ENCODE measurements around the gene MTHFD2L.
"Not testable (repeated sequence)": the region's sequence is repeated elsewhere in the genome, so short reads cannot be mapped to it uniquely, and the experiment has no call there.

The MTHFD2L gene

DNA sequence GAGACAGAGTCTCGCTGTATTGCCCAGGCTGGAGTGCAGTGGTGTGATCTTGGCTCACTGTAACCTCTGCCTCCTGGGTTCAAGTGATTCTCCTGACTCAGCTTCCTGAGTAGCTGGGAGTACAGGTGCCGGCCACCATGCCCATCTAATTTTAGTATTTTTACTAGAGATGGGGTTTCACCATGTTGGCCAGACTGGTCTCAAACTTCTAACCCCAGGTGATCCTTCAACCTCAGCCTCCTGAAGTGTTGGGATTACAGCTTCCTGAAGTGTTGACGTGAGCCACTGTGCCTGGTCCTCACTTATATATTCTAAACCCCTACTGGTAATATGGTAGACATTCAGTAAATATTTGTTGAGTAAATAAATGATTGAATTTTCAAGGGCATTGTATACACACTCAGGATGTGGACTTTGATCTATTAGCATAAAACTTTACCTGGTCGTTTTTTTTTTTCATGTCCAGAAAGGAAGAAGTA is 33.0 kb downstream of the MTHFD2L start:
- DNase-seq, result no peak

DNA sequence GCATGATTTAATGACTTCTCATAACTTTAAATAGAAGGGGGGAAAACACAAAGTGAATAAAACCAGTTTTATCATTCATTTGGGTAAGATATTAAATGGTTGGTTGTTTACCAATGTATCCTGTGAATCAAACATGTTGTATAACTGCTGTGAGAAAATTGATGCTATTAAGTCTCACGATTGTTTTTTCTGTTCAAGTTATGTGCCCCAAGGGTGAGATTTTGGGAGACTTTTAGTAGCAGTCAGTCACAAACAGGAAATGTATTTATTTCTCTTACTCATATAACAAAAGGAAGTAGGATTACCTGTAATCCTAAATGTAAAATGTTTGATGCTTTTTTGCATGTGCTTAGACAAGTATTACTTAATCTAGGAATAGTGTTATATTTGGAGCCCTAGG is 39.2 kb downstream of the MTHFD2L start:
- no peak for DNase-seq

DNA sequence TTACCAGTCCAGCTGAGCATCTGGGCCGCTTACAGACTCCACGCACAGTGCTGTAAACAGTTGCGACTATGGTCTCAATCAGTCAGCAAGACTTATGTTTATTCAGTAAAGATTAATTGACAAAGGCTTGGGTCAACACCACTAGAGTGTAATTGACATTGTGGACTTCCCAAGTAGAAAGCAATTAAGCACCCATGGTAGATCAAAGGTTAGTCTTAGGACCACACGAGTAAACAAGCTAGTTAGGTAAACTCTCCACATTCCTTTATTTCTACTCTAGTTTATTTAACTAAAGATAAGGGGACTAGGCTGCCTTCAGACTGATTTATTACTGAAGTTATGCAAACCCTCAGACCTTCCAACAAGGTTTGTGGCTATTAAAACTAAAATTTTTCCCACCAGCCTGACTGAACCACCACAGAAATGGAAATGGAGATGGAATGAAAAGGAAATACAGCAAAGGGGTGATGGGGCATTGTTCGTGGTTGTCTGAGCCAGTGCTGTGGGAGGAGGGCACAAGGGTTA is 44.2 kb downstream of the MTHFD2L start:
- no peak for DNase-seq

DNA sequence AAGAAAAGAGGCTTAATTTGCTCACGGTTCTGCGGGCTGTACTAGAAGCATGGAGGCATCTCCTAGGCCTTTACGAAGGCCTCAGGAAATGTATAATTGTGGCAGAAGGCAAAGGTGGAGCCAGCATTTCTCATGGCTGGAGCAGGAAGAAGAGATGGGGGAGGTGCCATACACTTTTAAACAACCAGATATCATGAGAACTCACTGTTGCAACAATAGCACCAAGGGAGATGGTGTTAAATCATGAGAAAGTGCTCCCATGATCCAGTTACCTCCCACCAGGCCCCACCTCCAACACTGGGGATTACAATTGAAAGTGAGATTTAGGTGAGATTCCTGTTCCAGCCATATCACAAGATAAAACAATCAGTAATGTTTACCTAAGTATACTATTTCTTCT is 45.5 kb downstream of the MTHFD2L start:
- no peak for DNase-seq

DNA sequence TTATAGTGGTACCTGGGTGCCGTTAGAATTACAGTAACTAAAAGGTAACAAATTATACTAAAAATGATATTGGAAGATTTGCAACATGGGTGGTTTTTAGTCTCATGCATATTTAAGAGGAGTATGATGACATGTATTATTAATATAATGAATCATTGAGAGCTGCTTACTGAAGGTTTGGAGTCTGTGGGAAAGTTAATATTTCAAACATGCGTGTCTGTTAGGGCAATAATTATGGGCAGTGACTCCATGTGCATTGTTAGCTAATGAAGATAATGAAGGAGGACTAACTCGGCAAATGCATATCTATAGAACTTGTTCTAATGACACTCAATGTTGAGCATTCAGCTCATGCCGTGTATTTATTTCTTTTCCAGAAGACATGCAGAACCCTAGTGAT is 47.1 kb downstream of the MTHFD2L start:
- no peak for DNase-seq

DNA sequence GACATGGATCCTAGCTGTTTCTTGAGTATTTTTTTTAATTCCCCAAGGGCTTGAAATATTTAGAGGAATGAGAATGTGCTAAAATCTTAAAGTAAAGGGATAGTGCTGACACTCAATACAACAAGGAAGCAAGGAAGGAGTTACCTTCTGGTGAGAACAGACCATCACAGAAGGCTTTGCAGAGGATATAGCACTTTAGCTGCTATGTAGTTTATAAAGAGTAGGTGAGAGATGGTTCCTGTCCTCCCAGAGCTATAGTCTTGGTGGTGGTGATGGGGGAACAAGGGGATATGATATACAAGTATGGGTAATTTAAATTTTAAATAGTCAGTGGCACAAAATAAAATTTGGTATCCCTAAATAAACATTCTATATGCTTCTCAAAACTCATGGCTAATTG is 47.6 kb downstream of the MTHFD2L start:
- DNase-seq, result no peak

DNA sequence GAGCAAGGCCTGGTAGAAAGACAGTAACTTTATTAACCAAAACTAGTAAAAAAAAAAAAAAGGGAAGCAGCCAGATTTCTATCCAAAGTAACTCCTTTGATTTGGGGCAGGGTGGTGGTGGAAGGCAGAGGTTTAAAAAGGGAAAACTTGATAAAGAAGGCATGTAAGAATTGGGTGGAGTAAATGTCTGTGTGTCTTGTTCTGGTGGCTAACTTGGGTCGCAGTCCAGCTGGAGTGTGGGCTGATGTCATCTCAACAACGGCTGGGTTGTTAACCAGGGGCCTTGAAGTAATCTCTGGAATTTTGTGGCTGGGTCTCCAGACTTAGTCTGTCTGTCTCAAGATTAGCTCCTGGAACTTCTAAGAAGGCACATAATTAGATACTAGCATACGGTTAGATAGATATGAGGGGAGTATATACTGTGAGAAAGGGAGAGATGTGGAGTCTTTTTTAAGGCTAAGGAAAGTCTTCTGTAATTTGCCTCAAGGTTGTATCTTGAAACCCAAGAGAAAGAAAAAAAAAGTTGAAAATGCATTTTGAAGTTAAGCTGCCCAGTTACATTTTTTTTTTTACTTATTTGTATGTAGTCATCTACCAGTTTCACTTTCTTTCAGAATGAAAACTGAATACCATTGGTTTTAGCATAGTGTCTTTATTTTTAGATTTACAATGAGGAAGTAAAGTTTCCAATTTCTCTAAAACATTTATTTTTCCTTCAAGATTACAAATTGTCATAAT is 48.3 kb downstream of the MTHFD2L start:
- no peak for DNase-seq

DNA sequence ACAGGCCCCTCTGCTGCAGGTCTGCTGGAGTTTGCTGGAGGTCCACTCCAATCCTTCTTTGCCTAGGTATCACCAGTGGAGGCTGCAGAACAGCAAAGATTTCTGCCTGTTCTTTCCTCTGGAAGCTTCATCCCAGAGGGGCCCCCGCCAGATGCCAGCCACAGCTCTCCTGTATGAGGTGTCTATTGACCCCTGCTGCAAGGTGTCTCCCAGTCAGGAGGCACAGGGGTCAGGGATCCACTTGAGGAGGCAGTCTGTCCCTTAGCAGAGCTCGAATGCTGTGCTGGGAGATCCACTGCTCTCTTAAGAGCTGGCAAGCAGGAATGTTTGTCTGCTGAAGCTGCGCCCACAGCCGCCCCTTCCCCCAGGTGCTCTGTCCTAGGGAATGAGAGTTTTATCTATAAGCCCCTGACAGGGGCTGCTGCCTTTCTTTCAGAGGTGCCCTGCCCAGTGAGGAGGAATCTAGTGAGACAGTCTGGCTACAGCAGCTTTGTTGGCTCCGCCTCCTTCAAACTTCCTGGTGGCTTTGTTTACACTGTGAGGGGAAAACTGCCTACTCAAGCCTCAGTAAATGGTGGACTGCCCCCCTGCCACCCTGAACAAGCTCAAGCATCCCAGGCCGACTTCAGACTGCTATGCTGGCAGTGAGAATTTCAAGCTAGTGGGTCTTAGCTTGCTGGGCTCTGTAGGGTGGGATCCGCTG is 56.7 kb downstream of the MTHFD2L start:
- not testable (repeated sequence) for DNase-seq

DNA sequence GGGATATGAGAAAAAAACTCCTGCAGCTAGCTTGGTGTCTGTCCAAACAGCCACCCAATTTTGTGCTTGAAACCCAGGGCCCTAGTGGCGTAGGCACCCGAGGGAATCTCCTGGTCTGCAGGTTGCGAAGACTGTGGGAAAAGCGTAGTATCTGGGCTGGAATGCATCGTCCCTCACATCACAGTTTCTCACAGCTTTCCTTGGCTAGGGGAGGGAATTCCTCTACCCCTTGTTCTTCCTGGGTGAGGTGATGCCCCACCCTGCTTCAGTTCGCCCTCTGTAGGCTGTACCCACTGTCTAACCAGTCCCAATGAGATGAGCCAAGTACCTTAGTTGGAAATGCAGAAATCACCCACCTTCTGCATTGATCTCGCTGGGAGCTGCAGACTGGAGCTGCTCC is 57.3 kb downstream of the MTHFD2L start:
- DNase-seq, result not testable (repeated sequence)

DNA sequence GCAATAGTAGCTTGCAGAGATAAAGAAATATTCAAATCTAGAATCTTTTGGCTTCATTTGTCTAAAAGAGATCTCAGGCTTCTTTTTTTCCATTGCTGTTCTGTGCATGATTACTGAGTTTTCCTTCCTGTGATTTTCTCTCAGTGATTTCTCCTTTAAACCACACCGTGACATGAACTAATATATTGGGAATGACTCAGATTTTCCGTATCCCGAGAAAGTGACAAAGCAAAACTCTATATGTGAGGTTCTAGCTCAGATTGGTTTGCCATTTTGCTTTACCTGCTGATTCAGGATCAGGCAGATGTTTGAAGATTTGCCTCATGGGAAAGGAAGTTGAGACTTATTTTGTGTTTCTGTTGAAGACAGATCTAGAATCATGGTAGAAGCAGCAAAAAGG is 59.4 kb downstream of the MTHFD2L start:
- DNase-seq, result no peak

DNA sequence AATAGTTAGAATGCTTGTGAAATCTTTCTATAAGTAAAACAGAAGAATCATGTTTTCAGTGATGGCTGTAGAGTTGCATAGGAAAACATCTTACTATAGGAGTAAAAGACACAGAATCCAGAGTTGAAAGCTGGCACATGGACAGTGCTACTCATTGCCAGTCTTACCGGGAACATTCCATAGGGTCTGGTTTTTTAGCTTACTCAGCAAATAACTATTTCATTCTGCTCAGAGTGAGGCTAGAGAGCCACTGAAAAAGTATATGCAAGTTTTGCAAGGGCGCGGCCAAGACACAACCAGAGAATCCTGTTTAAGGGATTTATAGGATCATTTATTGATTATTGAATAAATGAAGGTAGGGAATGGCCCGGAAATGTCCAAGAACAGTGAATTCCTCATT is 60.3 kb downstream of the MTHFD2L start:
- DNase-seq, result no peak

DNA sequence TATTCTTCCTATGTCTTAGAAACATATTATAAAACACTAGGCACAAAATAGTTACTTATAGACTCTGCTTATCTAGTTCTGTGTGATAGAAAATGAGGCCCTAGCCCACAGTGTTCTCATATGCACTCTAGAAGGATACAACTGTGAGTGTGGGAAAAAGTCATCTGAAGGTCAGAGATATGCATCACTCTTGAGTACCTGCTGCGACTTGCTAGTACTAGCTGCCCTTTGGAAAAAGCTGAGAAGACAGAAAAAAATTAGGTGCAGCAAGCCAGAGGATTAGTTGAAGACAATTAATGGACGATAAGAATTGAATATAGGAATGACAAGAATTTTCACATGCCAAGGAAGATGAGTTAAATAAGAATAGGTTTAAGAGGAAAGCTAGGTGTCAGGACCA is 61.3 kb downstream of the MTHFD2L start:
- no peak for DNase-seq

GRCh38 chr4:74223098-74223497 is 65.2 kb downstream of the MTHFD2L start:
- DNase-seq, result no peak

- no peak for DNase-seq
These were observed 65.9 kb downstream of the MTHFD2L start for GRCh38 chr4:74223801-74224200.

- peak; percentile 72 for DNase-seq
These were observed 71.0 kb downstream of the MTHFD2L start for GRCh38 chr4:74228691-74229640.

DNA sequence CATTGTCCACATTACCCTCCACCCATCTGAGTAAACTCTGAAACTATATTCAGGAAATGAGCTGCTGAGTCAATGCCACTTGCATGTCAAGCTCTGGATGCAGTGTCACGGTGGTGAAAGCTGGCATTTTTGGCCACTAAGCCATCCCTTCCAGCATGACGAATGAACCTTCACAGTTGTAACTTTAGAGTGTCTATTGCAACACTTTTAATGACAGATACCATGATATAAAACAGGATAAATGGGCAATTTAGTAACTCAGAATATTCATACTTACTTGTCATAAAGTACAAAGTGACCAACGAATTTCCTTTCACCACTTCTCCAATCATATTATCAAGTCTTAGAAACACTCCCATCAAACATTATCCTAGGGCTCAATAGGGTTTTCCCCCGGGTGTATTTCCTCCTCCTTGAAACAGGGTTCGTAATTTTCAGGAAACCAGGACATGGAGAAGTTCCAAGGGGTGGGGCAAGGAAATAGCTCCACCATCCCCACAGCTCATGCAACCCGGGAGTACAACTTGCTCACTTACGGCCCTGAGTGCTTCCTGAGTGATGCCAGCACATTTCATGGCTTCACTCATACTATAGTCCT is 73.1 kb downstream of the MTHFD2L start:
- DNase-seq, result no peak

- DNase-seq, result no peak
These were observed 77.2 kb downstream of the MTHFD2L start for GRCh38 chr4:74235135-74235534.

GRCh38 chr4:74237425-74237966 is 79.6 kb downstream of the MTHFD2L start:
- DNase-seq, result no peak

- no peak for DNase-seq
These were observed 86.1 kb downstream of the MTHFD2L start for GRCh38 chr4:74244049-74244448.

DNA sequence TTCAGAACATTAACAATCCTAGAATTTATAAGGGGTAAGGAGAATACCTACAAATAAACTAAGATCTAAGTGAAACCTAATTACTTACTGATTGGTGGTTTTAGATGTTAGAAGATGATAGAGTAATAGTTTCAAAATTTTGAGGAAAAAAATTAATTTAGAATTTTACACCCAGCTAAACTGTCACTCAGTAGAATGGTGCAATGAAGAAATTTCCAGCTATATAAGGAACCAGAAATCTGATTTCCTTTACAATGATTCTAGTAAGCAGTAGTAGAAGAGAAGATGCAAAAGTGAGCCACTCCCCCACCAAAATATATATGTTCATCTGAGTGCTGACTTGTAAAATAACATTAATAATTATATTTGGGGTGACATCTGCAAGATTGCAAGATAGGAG is 95.0 kb downstream of the MTHFD2L start:
- DNase-seq, result no peak

GRCh38 chr4:74254386-74254785 is 96.5 kb downstream of the MTHFD2L start:
- no peak for DNase-seq

DNA sequence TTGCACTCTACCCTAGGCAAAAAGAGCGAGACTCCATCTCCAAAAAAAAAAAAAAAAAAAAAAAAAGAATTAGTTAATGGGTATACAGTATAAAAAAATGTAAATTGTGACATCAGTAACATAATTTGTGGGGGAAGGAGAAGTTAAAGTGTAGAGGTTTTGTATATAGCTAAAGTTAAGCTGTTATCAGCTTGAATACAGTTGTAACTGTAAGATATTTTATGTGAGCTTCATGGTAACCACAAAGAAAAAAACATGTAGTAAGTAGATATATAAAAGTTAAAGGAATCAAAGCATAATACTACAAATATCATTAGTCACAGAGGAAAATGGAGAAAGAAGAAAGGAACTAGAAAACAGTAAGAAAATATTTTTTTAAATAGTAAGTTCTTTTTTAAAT is 97.2 kb downstream of the MTHFD2L start:
- DNase-seq, result no peak

Data from CD4-positive, alpha-beta T cell treated with Interleukin-17A for 1 hour (primary cell).